Embryonic facial prominence (tissue), 1 donor: Measurements from ENCODE around the gene RTN4R.

Experiments
- DNase-seq: peaks from one replicate; pipeline ENCODE4 v3.0.0-alpha.2; 2016; ENCODE audit errors: extremely low spot score

RTN4R gene

DNA sequence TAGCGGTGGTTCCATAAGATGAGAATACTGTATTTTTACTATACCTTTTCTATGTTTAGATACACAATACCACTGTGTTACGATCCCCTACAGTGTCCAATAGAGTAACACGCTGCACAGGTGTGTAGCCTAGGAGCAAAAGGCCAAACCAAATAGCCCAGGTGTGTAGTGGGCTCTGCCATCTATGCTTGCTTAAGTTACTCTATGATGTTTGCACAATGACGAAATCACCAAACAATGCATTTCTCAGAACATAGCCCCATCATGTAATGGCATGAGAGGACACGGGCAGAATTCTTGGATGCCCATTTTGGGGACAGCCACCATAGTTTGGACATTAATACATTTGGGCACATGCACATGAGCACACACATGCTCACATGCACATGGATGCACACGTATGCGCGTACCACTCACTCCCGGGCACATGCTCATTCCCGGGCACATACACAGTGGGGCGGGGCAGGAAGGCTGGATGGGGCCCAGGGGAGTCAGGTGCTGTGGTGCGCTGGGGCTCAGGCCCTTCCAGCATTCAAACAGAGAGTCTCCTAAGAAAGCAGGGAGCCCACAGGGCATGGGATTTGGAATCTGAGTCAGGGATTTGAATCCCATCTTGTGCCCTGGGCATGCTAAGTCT is 51.1 kb downstream of the RTN4R start:
- no peak for DNase-seq

DNA sequence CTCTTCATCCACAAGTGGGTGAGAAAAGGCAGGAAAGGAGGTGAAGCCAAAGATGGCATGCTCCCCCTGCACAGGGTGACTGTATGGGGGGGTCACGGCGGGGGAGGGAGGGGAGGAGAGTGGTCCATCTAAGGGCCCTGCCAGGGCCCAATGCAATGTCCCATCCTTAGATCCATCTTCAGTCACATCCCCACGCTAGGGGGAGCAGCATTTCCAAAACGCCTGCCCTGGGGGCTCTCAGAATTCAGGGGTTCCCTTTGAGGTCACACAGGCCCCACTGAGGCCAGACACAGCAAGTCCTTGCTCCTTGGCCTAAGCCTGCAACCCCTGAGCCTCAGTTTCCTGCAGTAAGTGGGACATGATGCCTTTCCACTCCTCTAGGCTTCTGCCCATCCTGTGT is 52.4 kb downstream of the RTN4R start:
- DNase-seq, result no peak

DNA sequence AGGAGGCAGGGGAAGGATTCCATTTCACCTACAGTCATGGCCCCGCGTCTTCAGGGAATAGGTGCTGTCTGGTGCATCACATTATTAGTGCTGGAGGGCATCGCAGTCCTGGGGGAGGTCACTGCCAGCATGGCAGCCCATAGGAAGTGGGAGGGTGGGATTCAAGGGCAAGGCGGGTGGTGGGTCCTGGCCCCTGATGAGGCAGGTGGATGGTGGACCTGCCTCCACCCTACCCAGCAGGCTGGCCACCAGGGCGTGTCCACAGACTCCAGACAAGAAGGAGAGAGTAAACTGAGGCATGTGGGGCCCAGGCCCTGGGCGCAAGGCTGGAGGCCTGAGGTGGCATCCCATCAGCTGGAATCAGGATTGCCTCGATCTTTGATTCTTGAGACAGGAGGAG is 53.3 kb downstream of the RTN4R start:
- DNase-seq, result no peak

DNA sequence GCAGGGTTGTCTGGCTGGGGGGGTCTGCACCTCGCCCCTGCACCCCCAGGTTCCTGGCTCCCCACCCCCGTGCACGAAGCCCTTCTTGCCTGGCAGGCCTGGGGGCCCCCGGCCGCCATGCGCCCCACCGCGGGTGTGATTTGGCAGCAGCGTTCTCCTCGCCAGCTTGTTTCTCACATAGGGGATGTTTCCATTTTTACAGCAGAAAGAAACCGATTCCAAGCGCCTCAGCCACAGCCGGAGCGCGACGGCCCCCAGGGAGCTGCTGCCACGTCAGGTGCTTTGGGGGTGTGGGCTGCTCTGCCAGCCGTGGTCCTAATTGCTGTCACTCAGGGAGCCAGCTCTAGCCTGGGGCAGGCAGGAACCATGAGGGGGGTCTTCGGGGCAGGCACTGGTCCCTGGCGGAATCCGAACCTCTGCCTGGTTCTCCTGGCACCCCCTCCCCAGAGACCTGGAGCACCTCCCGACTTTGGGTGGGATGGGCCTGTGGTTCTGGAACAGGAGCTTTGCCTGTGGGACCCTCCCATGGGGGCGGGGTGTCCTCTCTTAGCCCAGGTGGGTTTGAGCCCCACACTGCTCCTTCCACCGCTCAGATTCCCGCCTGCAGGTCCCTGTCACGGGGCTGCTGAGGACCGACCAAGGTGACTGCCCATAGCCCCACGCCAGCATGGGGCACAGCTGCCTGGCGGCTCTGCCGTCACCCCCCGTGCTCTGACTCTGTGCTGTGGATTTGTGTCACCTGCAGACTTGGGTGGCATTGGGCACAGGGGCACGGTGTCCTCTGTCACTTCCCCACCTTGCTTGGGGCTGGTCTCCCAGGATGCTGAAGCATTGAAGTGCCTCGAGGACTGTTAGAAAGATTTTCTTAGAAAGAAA is 54.0 kb downstream of the RTN4R start:
- DNase-seq, result no peak

DNA sequence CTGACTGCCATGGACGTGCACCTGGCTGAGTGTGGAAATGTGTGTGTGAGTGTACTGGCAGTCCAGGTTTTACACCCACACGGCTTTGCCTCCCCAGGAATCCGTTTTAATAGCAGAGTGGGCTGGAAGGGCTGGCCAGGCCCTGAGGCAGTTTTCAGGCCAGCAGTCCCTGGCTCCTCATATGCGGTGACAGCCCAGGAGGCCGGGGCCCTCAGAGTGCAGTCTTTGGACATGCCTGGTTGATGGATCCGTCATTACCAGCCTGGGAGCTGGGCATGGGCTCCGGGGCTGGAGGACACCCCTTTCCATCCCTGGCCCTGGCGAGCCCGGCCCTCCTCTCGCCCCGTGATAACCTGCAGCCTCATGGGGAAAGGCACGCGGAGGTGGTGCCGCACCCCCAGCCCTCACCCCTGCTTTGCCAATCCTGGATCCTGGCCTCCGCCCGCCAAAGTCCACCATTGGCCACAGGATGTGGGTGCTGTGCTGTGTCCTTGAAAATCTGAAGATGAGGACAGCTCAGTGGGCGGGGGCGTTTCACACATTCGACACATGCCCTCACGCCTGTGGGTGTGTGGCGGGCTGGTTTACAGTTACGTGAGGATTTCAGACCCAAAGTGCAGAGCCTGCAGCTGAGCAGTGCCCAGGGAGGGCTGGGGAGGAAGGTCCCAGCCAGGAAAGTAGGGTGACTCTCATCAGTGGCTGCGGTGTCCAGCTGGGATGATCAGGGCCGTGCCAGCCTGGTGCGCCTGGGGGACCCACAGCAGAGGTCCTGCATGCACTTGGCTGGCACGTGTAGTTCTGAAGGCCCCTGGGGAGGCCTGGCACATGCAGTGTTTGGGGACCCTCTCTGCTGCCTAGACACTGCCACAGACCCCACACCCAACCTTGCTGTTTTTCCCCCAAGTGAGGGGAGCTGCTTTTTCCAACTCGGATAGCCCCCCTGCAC is 55.1 kb downstream of the RTN4R start:
- no peak for DNase-seq

DNA sequence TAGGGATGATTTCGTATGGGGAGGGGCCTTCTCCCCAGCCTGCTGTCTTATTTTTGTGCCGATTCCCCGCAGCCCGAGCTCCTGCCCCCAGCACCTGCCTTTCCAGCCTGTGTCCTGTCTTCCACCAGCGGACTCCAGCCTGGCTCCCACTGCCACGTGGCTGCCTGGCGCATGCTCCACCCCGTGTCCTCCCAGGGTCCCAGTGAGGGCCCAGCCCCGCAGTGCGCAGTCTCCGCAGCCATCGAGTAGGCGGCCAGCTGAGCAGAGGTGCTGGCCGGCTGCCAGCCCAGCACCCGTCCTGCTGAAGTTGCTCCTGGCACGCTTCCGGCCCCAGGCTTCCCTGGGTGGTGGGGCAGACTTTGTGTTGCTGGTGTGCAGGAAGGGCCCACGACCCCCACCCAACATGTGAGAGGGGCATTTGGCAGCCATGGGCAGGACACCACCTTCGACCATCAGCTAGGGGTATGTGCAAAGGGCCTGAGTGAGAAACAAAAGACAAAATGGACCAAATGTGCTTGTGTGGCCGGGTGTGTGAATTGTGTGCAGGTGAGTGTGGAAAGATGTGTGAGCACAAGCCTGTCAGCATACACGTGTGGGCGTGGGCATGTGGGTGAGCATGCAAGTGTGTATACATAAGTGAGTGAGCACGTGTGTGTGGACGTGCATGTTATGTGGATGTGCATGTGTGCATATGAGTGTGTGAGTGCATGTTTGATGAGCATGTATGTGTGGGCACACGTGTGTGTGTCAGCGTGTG is 55.9 kb downstream of the RTN4R start:
- no peak for DNase-seq

DNA sequence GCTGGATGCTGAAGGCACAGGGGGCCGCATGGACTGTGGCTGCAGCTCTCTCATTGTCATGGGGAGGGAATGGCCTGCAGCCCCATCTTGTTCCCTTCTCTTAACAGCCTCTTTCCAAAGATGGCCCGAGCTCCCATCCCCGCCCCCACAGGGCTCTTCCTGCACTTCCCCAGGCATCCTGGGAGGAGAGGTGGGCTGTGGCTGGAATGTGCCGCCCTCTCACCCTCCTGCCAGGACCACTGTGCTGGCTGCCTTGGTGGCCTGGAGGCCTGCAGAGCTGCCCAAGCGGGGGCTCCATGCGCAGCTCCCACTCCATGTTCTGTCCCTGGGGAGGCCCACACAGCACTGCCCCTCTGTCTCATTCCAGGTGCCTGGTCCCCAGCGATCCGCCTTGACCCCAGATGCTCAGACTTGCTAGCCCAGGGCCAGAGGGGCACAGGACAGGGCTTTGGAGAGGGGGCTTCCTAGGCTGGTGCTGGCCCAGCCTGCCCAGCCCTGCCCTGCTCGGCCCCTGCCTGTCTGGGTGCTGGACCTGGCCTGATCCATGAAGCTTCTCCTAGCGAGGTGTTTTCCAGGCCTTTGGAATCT is 56.6 kb downstream of the RTN4R start:
- DNase-seq, result no peak

DNA sequence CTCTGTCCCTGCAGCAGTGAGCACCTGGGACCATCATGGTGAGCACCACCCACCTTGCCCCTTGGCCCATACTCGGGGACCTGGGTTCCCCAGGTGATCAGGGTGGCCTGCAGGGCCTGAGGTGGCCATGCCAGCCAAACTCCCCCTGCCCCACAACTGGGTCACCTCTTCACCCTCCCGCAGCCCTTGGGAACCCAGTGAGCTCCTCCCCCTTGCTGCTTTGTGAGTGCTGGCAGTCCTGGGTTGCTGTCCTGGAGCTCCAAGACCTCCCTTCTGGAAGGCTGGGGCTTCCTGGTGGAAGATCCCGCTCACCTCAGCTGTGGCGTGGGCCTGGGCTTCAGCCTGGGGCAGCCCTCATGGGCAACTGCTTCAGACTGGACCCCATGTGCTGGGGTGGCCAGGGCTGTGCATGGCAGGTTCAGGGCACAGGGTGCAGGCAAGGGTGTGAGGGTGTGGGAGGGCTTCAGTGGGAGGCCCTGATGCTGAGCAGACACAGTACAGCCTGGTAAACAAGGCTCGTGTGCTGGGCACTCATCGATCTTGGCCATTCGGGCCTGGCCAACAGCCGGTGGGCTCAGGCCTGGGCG is 57.6 kb downstream of the RTN4R start:
- no peak for DNase-seq

DNA sequence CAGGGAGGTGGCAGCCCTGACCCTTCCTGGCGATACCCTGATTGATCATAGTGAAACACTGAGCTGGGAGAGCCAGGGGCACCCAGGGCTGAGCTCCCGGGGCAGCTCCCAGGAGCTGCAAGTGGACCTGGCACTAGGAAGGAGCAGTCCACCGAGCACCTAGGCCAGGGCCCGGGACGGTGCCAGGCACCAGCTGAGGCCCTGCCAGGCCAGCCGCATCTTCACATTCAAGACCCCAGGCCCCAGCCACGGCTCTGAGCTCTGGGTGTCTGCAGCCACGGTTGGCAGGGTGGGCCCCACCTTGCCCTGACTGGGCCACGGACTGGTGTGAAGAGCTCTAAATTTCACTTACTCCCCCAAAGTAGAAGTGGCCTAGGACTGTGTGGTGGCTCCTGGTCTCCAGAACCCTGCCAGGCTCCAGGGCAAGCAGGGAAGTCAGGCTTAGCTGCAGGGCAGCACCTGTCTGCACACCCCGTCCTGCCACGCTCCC is 58.3 kb downstream of the RTN4R start:
- no peak for DNase-seq

DNA sequence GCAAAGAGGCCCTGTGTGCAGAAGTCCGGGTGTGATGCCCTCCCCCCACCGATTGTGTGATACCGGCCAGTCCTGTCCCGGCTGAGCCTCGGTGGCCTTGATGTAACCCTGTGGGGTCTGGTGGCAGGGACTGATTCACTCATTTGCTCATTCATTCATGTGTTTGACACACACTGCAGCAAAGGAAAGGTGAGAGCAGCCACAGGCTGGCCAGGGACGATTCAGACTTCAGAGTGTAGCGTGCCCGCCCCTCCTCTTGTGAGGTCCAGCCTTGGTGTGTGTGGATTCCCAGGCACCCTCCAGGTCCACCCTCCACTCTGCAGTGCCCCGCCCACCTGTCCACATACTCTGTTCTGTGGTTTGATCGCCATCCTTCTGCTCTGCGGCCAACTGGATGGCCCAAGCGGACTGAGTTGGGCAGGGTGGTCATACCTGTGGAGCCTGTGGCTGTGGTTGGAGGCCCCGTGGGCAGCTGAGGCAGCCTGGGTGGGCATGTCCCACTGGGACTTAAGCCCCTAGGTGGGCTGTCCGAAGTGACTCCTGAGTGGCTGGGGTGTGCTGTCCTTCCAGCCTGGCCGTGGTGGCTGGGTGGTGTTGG is 59.3 kb downstream of the RTN4R start:
- no peak for DNase-seq

DNA sequence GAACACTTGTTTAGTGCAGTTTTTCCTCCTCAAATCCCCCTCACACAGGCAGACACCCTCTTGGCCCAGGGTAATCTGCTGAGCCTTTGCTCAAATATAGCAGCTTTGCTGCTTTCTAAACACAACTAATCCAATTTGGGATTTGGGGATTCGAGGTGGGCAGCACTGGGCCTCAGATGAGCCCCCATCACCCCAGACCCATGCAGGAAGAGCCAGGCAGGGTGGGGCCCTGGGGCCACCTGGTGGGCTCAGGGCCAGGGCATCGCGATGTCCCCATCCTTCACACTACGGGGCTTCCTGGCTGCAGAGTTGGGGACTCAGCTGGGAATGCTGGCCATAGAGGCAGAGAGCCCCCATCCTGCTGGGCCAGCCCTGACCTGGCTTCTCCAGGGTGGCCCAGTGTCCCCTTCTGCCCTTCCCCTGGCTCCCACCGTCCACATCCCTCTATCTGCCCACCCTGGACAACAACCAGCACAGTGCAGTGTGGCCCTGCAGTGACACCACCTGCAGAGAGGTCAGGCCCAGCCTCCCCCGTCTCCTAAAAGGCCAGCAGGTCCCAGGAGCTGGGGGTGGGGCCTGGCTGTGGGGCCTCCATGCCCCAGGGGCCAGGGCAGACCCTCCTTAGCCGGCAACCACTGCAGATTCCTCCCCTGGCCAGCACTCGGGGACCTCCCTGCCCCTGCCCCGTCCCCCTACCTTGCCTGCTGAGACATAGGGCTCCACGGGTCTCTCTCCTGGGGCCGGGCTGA is 60.7 kb downstream of the RTN4R start:
- DNase-seq, result no peak

DNA sequence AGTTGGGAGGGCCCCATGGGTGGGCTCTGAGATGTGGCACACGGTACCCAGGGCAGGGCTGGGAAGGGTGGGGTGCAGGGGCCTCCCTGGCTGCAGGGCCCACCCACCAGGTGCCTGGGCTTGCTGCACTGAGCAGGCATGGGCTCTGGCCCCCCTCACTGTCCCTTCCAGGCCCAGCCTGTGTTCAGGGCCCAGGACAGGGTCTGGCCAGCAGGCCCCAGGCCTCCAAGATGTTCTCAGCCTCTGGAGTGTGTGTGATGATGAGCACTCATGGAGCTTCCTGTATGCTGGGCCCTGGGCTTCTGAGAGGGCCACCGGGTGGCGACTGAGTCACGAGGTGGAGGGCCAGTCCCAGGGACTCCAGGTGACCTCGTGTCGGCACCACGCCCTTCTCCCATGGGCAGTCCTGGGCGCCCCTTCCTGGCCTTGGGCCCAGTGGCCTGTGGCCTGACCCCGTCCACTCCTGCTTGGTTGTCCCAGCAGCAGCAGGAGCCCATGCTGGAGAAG is 61.4 kb downstream of the RTN4R start:
- DNase-seq, result no peak

DNA sequence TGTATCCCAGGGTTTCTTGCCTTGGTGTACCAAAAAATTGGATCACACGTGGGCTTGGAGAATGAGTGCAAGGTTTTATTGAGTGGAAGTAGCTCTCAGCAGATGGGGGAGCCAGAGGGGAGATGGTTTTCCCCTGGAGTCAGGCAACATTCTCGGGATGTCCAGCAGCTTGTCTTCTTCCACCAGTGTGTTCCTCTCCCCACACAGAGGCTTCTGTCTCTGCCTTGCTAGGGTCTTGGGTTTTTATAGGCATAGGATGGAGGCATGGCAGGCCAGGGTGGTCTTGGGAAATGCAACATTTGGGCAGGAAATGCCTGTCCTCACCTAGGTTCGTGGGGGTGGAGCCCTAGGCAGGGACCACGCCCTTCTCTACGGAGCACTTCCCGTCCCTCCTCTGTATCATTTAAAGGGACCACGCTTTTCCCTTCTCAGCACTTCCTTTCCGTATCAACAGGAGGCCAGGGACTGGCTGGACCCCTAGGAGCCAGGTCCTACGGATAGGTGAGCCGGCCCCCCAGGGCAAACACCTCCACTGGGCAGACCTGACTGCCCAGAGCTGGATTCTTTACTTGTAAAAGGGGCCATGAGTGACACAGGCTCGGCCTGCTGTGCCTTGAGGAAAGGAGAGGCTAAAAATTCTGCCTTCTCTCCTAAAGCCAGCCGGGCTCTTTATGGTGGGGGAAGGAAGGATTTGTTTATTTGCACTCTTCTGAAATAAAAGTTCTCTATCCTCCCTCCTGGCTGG is 62.0 kb downstream of the RTN4R start:
- DNase-seq, result peak; percentile 27

DNA sequence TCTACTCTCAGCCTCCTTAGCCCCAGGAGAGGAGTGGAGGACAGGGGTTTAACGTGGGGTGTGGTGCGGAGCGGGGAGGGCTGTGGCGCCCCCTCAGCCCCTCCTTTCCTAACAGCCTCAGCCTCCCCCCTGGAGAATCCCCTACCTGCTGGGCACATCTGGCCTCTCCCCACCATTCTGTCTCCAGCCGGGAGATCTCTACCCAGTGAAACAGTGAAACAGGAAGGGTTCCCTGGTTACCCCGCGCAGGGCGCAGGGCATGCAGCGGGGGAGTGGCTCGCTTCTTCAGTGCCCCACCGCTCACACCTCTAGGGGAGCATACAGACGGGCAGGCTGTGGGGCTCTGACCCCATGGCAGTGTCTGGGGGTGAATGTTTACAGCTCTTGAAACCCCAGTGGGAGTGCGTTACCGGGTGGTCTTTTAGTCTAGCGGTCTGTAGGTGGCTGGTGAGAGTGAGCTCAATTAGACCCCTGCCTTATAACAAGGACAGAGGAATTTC is 62.6 kb downstream of the RTN4R start:
- no peak for DNase-seq

DNA sequence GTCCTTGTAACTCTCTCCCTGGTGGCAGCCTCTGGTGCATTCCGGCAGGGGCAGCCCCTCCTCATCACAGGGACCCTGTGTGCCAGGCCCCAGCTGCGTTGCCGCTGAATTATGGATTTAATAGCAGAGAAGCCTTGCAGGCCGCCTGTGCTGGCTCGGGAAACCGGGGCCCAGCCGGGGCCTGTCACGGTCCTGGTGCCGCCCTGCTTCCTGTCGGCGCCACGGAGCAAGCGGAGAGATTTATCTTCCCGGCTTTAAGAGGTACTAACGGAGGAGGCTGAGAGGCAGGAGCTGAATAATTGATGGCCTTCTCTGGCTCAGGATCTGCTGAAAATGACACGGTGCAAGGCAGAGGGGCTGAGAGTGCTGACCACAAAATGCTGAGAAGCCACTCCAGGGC is 63.3 kb downstream of the RTN4R start:
- DNase-seq, result no peak

DNA sequence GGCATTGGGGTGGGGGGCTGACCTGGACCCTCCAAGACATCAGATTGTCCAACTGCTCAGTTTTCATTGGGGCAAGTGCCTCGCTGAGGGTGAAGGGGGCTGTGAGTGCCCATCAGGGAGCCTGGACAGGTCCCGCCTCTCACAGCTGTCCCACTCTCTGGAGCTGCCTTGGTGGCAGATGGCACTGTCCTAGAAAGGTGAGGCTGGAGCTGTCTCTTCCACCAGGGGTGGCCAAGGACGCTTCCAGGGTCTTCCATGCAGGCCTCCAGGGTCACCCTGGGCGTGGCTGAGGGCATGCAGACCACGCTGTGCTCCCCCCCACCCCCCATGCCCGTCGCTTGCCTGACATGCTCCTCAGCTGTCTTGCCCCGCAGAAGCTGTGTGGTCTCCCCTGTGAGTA is 63.8 kb downstream of the RTN4R start:
- no peak for DNase-seq

DNA sequence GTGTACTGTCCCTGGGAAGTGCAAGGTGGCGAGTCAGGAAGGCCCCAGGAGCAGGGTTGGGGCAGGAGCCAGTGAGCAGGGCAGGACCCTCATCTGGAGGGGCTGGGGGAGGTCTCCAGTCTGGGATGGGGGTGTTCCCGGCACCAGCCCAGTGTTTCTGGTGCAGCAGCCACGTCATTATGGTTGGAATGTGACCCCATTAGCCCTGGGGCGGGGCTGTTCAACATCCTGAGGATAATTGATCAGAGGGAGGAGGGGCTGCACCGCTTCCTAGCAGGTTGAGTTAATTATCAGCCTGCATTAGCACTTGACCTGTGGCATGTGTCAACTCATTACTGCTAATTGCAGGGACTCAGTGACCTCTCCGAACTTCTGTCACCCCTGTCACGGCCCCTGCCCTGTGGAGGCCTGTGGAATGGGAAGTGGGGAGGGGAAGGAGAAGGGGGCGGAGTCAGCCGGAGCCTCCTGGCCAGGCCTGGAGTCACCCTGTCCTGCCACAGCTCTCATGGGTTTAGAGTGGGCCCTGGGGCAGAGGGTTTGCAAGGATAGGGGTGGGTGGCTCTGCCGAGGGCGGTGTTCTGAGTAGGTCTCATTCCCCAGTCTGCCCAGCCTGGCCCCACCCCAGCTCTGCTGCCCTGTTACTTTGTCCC is 64.4 kb downstream of the RTN4R start:
- DNase-seq, result no peak

DNA sequence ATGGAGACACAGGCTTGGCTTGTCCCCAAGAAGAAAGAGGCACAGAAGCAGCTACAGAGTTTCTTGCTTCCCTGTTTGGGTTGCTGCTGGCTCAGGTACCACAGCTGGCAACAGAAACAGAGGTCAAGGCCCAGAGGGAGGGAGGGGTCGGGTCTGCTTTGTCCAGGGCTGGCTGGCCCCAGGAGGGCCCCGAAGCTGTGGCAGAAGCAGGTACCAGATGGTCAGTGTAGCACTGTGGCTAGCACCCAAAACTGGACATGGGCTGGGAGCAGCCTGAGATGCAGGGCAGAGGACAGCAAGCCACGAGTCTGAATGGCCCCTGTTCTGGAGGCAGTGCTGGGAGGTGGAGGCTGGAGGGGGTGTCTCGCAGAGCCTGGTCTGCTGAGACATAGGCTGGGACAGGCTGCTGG is 65.0 kb downstream of the RTN4R start:
- no peak for DNase-seq
